GM12891 (cell line): ENCODE measurements around the gene DDX55.

ENCODE experiments used
- POLR2A ChIP-seq: IDR thresholded peaks from 2 replicates; pipeline ENCODE4 v1.6.1; 2011; ENCODE audit warnings: low read depth, low read length, control low read depth
- POLR2AphosphoS5 ChIP-seq: IDR thresholded peaks from 2 replicates; pipeline ENCODE4 v1.6.1; 2011; ENCODE audit warnings: low read depth, low read length, control low read depth
- SPI1 ChIP-seq: IDR thresholded peaks from 2 replicates; pipeline ENCODE4 v1.6.1; 2011; ENCODE audit warnings: low read depth, low read length, control low read depth
- TAF1 ChIP-seq: IDR thresholded peaks from 2 replicates; pipeline ENCODE4 v1.6.1; 2011; ENCODE audit warnings: low read depth, low read length, control low read depth

- TF ChIP-seq SPI1 (no peak), POLR2AphosphoS5 (no peak), TAF1 (no peak), POLR2A (no peak)
These were observed 43.5 kb downstream of the DDX55 start for GRCh38 chr12:123645380-123645779.
